KMS-11 (cell line): Measurements from ENCODE around the gene CFAP126.
"Not testable (repeated sequence)": the region's sequence is repeated elsewhere in the genome, so short reads cannot be mapped to it uniquely, and the experiment has no call there.

ENCODE experiments used
- H2AFZ ChIP-seq: fragments of 200-600 bp; sonication (generic); 2 replicates; pipeline ENCODE4 v1.6.1; 2016; ENCODE audit warnings: antibody characterized with exemption, mixed run types, low read depth
- H3K27ac ChIP-seq: fragments of 200-600 bp; sonication (generic); 2 replicates; pipeline ENCODE4 v1.6.1; 2016; ENCODE audit warnings: mild to moderate bottlenecking, mixed run types
- H3K27me3 ChIP-seq: fragments of 200-600 bp; sonication (generic); 2 replicates; pipeline ENCODE4 v1.6.1; 2017; ENCODE audit warnings: mild to moderate bottlenecking, low read depth, mixed run types, moderate library complexity; ENCODE audit not compliant: insufficient read depth
- H3K36me3 ChIP-seq: fragments of 200-600 bp; sonication (generic); 2 replicates; pipeline ENCODE4 v1.6.1; 2017; ENCODE audit warnings: mild to moderate bottlenecking, mixed run types; ENCODE audit not compliant: insufficient read depth
- H3K4me1 ChIP-seq: fragments of 200-600 bp; sonication (generic); 2 replicates; pipeline ENCODE4 v1.6.1; 2016; ENCODE audit warnings: mild to moderate bottlenecking, low read depth, mixed run types; ENCODE audit not compliant: poor library complexity, severe bottlenecking
- H3K4me2 ChIP-seq: fragments of 200-600 bp; sonication (generic); 2 replicates; pipeline ENCODE4 v1.7.0; 2016; ENCODE audit warnings: mild to moderate bottlenecking, mixed run types
- H3K4me3 ChIP-seq: fragments of 200-600 bp; sonication (generic); IDR thresholded peaks from 2 replicates; pipeline ENCODE4 v1.6.1; 2017; ENCODE audit warnings: low read depth, low read length, mixed read lengths; ENCODE audit not compliant: insufficient read depth
- H3K79me2 ChIP-seq: fragments of 200-600 bp; sonication (generic); 2 replicates; pipeline ENCODE4 v1.6.1; 2016; ENCODE audit warnings: low read depth, mixed run types; ENCODE audit not compliant: insufficient read depth
- H3K9ac ChIP-seq: fragments of 200-600 bp; sonication (generic); 2 replicates; pipeline ENCODE4 v1.6.1; 2016; ENCODE audit warnings: mild to moderate bottlenecking, mixed run types
- H4K20me1 ChIP-seq: fragments of 200-600 bp; sonication (generic); 2 replicates; pipeline ENCODE4 v1.6.1; 2016; ENCODE audit warnings: mild to moderate bottlenecking, mixed run types; ENCODE audit not compliant: insufficient read depth
- CTCF ChIP-seq: fragments of 200-600 bp; sonication (generic); conservative IDR thresholded peaks from 2 replicates; pipeline ENCODE4 v1.6.1; 2017; ENCODE audit warnings: low read depth, mild to moderate bottlenecking, antibody characterized with exemption, low read length, moderate library complexity, mixed read lengths

CFAP126 gene

DNA sequence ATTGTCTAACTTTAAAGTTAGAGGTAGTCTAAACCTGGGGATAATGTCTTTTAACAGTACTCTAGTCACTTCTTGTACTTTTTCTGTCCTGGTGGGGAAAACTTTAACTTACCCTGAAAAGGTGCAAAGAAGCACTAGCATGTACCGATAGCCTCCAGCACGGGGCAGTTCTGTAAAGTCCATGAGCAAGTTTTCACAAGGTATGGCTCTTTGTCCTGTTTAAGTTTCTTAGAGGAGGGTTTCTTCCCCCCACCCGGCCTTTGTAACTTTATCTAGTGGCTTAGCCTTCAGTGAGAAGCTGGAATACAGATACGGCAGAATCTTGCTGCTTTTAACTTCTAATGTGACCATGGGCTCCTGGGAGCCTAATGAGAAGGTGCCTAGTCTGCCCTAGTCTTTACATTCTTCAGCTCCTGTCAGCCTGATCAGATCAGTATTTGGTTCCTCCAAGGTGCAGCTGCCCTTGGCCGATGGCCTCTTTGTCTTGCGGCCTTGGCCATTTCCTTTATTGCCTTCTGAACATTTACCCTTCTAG, 39.8 kb upstream of the CFAP126 start:
- Histone ChIP-seq H3K4me1 (peaks cover 26% of the 10 kb centered on the region), H3K27ac (no peak overlapping the region), H3K4me3 (no peak overlapping the region), H3K9ac (no peak overlapping the region), H4K20me1 (no peaks in the 10 kb centered on the region), H3K27me3 (no peaks in the 10 kb centered on the region), H3K4me2 (no peak overlapping the region), H3K36me3 (no peaks in the 10 kb centered on the region), H3K79me2 (no peaks in the 10 kb centered on the region), H2AFZ (no peak overlapping the region)
- TF ChIP-seq CTCF = no peak

DNA sequence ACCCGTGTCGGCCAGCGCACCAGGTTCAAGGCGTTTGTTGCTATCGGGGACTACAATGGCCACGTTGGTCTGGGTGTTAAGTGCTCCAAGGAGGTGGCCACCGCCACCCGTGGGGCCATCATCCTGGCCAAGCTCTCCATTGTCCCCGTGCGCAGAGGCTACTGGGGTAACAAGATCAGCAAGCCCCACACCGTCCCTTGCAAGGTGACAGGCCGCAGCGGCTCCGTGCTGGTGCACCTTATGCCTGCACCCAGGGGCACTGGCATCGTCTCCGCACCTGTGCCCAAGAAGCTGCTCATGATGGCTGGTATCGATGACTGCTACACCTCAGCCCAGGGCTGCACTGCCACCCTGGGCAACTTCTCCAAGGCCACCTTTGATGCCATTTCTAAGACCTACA, 38.9 kb upstream of the CFAP126 start:
- H3K4me1 ChIP-seq = peaks cover 26% of the 10 kb centered on the region
- not testable (repeated sequence) for H3K9ac ChIP-seq, H3K79me2 ChIP-seq, H3K36me3 ChIP-seq, H3K4me2 ChIP-seq, H3K27ac ChIP-seq, H4K20me1 ChIP-seq, H3K4me3 ChIP-seq, H3K27me3 ChIP-seq, H2AFZ ChIP-seq

GRCh38 chr1:161404051-161404597, 36.4 kb upstream of the CFAP126 start:
- H3K4me3 ChIP-seq = no peak overlapping the region
- H3K9ac ChIP-seq = no peak overlapping the region
- H4K20me1 ChIP-seq = no peaks in the 10 kb centered on the region
- H3K36me3 ChIP-seq = no peaks in the 10 kb centered on the region
- TF ChIP-seq CTCF = no peak
- no peaks in the 10 kb centered on the region for H3K27me3 ChIP-seq
- no peak overlapping the region for H2AFZ ChIP-seq
- no peak overlapping the region for H3K4me2 ChIP-seq
- H3K79me2 ChIP-seq = no peaks in the 10 kb centered on the region
- peaks cover 14% of the 10 kb centered on the region for H3K4me1 ChIP-seq
- H3K27ac ChIP-seq = no peak overlapping the region

DNA sequence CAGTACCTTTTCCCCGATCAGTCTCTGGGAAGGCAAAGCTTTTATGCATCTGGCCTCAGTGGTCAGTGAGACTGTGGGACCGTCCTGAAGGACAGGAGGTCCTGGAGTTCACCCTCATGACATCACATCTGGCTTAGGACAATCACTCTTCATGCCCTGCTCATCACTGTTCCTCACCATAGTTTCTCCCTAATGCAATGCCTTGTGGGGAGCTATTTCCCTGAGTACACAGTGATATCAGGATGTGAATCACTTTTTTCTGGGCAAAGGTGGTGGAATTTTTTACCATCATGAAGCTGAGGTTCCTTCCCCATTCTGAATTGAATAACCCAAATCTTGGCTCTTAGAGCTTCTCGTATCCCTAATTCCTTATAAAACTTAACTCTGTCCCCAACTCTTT, 34.8 kb upstream of the CFAP126 start:
- no peak overlapping the region for H3K9ac ChIP-seq
- no peaks in the 10 kb centered on the region for H4K20me1 ChIP-seq
- no peak for TF ChIP-seq CTCF
- H3K79me2 ChIP-seq = no peaks in the 10 kb centered on the region
- no peak overlapping the region for H2AFZ ChIP-seq
- H3K27ac ChIP-seq = no peak overlapping the region
- no peaks in the 10 kb centered on the region for H3K36me3 ChIP-seq
- H3K4me2 ChIP-seq = no peak overlapping the region
- peaks cover 19% of the 10 kb centered on the region for H3K4me1 ChIP-seq
- no peak overlapping the region for H3K4me3 ChIP-seq
- H3K27me3 ChIP-seq = no peaks in the 10 kb centered on the region

GRCh38 chr1:161399257-161399998, 31.8 kb upstream of the CFAP126 start:
- peak overlapping the region; percentile 89 for H3K27ac ChIP-seq
- no peaks in the 10 kb centered on the region for H3K36me3 ChIP-seq
- no peaks in the 10 kb centered on the region for H3K79me2 ChIP-seq
- peaks cover 19% of the 10 kb centered on the region for H3K4me1 ChIP-seq
- H4K20me1 ChIP-seq = no peaks in the 10 kb centered on the region
- H3K9ac ChIP-seq = peak overlapping the region; percentile 70
- H2AFZ ChIP-seq = peak overlapping the region; percentile 90
- TF ChIP-seq CTCF = peak; percentile 87
- no peaks in the 10 kb centered on the region for H3K27me3 ChIP-seq
- peak overlapping the region; percentile 85 for H3K4me2 ChIP-seq
- peak overlapping the region; percentile 92 for H3K4me3 ChIP-seq
